DMS79 treated with DMSO at 0.1 percent for 48 hours (cell line): ENCODE measurements around the gene ZNF732.
"Not testable (repeated sequence)": the region's sequence is repeated elsewhere in the genome, so short reads cannot be mapped to it uniquely, and the experiment has no call there.

Experiments
- DNase-seq: peaks from one replicate; lab custom pipeline; 2025; lab: John Stamatoyannopoulos, UW

The ZNF732 gene

GRCh38 chr4:304969-305680 is at the start of gene ZNF732:
ZNF732 (minus strand) TSS chr4:305474; CDS start chr4:305310, 164 bp downstream.
- peak; percentile 74 for DNase-seq

- DNase-seq: no peak
Observed at GRCh38 chr4:340011-340410, 34.7 kb upstream of the ZNF732 start.

- no peak for DNase-seq
Observed at GRCh38 chr4:338759-339097, 33.5 kb upstream of the ZNF732 start.

- DNase-seq: no peak
Observed at GRCh38 chr4:337932-338758, 32.9 kb upstream of the ZNF732 start.

- peak; percentile 79 for DNase-seq
Observed at GRCh38 chr4:337143-337931, 32.1 kb upstream of the ZNF732 start, which contains the start of gene ZNF141. ZNF141 (plus strand) TSS chr4:337814; CDS start chr4:337984, 170 bp downstream.

GRCh38 chr4:336893-337142 is 31.5 kb upstream of the ZNF732 start:
- DNase-seq: peak; percentile 5

- DNase-seq: no peak
Observed at GRCh38 chr4:336099-336892, 31.0 kb upstream of the ZNF732 start.

GRCh38 chr4:335515-335914 is 30.2 kb upstream of the ZNF732 start:
- DNase-seq: no peak

- no peak for DNase-seq
Observed at GRCh38 chr4:328729-329128, 23.5 kb upstream of the ZNF732 start.

GRCh38 chr4:314296-314903 is 9.1 kb upstream of the ZNF732 start:
- no peak for DNase-seq

GRCh38 chr4:309807-310206 is 4.5 kb upstream of the ZNF732 start:
- DNase-seq: no peak

- DNase-seq: no peak
Observed at GRCh38 chr4:306551-306961, 1.3 kb upstream of the ZNF732 start.

- not testable (repeated sequence) for DNase-seq
Observed at GRCh38 chr4:304516-304915, 758 bp downstream of the ZNF732 start.

GRCh38 chr4:302381-302780 is 2.9 kb downstream of the ZNF732 start:
- DNase-seq: no peak

GRCh38 chr4:294732-295131 is 10.5 kb downstream of the ZNF732 start:
- no peak for DNase-seq

- DNase-seq: no peak
Observed at GRCh38 chr4:288891-289290, 16.4 kb downstream of the ZNF732 start.

- no peak for DNase-seq
Observed at GRCh38 chr4:273309-274017, 31.8 kb downstream of the ZNF732 start.

GRCh38 chr4:271492-272103 is 33.7 kb downstream of the ZNF732 start:
- no peak for DNase-seq

GRCh38 chr4:259240-259639 is 46.0 kb downstream of the ZNF732 start:
- DNase-seq: not testable (repeated sequence)

- no peak for DNase-seq
Observed at GRCh38 chr4:256492-256891, 48.8 kb downstream of the ZNF732 start.
